HFFc6 (cell line): ENCODE measurements around the gene KDM4E. TPM values are rescaled to one million over a fixed set of nuclear protein-coding genes. Genes with fewer than 3 reads are reported as not detected.

Source experiments
- DNase-seq: peaks from one replicate; pipeline ENCODE4 v3.0.0-alpha.2; 2018
- H3K27ac Mint-ChIP-seq: 2 replicates; pipeline ENCODE4 v1.8.0; 2020; ENCODE audit warnings: mild to moderate bottlenecking, mixed read lengths
- H3K27me3 Mint-ChIP-seq: 2 replicates; pipeline ENCODE4 v1.8.0; 2021; ENCODE audit warnings: mild to moderate bottlenecking, moderate library complexity, mixed read lengths; ENCODE audit not compliant: insufficient read depth
- H3K36me3 Mint-ChIP-seq: 2 replicates; pipeline ENCODE4 v1.8.0; 2021; ENCODE audit warnings: low read depth, mixed read lengths
- H3K4me1 Mint-ChIP-seq: 2 replicates; pipeline ENCODE4 v1.8.0; 2020; ENCODE audit warnings: low read depth, mixed read lengths
- H3K4me3 Mint-ChIP-seq: 2 replicates; pipeline ENCODE4 v1.8.0; 2020; ENCODE audit warnings: mild to moderate bottlenecking, moderate library complexity, mixed read lengths
- H3K9me3 Mint-ChIP-seq: 2 replicates; pipeline ENCODE4 v1.8.0; 2020; ENCODE audit warnings: mild to moderate bottlenecking, mixed read lengths
- CTCF ChIP-seq: fragments of 200-600 bp; sonication (generic); IDR thresholded peaks from 2 replicates; pipeline ENCODE4 v1.5.0; 2021; ENCODE audit warnings: antibody characterized with exemption, mild to moderate bottlenecking
- total RNA-seq, 6 experiments: library from RNA; stranded (reverse); fragmentation: NEBNext Ultra II Directional; extraction: Animal tissue kit (Norgen Biotek cat#: 25700); gene quantifications; 2 replicates in 1 of 6; 3 replicates in 5 of 6; pipeline ENCODE4 v1.2.3, GENCODE V29; 2021

KDM4E gene
- total RNA-seq, 6 experiments from 2014 or later, result not detected

GRCh38 chr11:95054356-95054755 lies 29.3 kb downstream of the KDM4E start:
- no peaks in the 10 kb centered on the region for H3K36me3 Mint-ChIP-seq
- no peak for TF ChIP-seq CTCF
- no peaks in the 10 kb centered on the region for H3K9me3 Mint-ChIP-seq
- H3K27ac Mint-ChIP-seq, result no peak overlapping the region
- peaks cover 18% of the 10 kb centered on the region for H3K27me3 Mint-ChIP-seq
- H3K4me1 Mint-ChIP-seq, result no peaks in the 10 kb centered on the region
- DNase-seq, result no peak
- no peak overlapping the region for H3K4me3 Mint-ChIP-seq

- Mint-ChIP-seq H3K4me3 (no peak overlapping the region), H3K4me1 (no peaks in the 10 kb centered on the region), H3K27ac (no peak overlapping the region), H3K27me3 (peaks cover 11% of the 10 kb centered on the region), H3K36me3 (no peaks in the 10 kb centered on the region), H3K9me3 (no peaks in the 10 kb centered on the region)
- DNase-seq, result no peak
- TF ChIP-seq CTCF, result no peak
These were observed 30.3 kb downstream of the KDM4E start for GRCh38 chr11:95055283-95055897.

- H3K4me1 Mint-ChIP-seq, result no peaks in the 10 kb centered on the region
- no peak for DNase-seq
- peaks cover 9% of the 10 kb centered on the region for H3K27me3 Mint-ChIP-seq
- no peaks in the 10 kb centered on the region for H3K9me3 Mint-ChIP-seq
- H3K36me3 Mint-ChIP-seq, result no peaks in the 10 kb centered on the region
- no peak for TF ChIP-seq CTCF
- no peak overlapping the region for H3K4me3 Mint-ChIP-seq
- H3K27ac Mint-ChIP-seq, result no peak overlapping the region
These were observed 32.9 kb downstream of the KDM4E start for GRCh38 chr11:95057959-95058358.

- DNase-seq, result peak; percentile 5
- Mint-ChIP-seq H3K9me3 (no peaks in the 10 kb centered on the region), H3K27ac (no peak overlapping the region), H3K27me3 (peaks cover 9% of the 10 kb centered on the region), H3K4me1 (no peaks in the 10 kb centered on the region), H3K4me3 (no peak overlapping the region), H3K36me3 (no peaks in the 10 kb centered on the region)
- TF ChIP-seq CTCF, result no peak
These were observed 33.6 kb downstream of the KDM4E start for GRCh38 chr11:95058621-95059020.

- H3K4me1 Mint-ChIP-seq, result no peaks in the 10 kb centered on the region
- H3K4me3 Mint-ChIP-seq, result no peak overlapping the region
- H3K36me3 Mint-ChIP-seq, result no peaks in the 10 kb centered on the region
- TF ChIP-seq CTCF, result no peak
- no peak for DNase-seq
- H3K9me3 Mint-ChIP-seq, result no peaks in the 10 kb centered on the region
- no peak overlapping the region for H3K27ac Mint-ChIP-seq
- H3K27me3 Mint-ChIP-seq, result peaks cover 9% of the 10 kb centered on the region
These were observed 34.0 kb downstream of the KDM4E start for GRCh38 chr11:95059046-95059445.

- no peak for TF ChIP-seq CTCF
- no peak for DNase-seq
- H3K27ac Mint-ChIP-seq, result no peak overlapping the region
- H3K4me3 Mint-ChIP-seq, result no peak overlapping the region
- 0 out of 2 replicates have a peak, but pooled peaks cover 3% of the 10 kb centered on the region for H3K27me3 Mint-ChIP-seq
- peaks cover 5% of the 10 kb centered on the region; the same call in 1 of the 2 replicates for H3K36me3 Mint-ChIP-seq
- peaks cover 24% of the 10 kb centered on the region for H3K4me1 Mint-ChIP-seq
- H3K9me3 Mint-ChIP-seq, result no peaks in the 10 kb centered on the region
These were observed 40.3 kb downstream of the KDM4E start for GRCh38 chr11:95065336-95065735.
